Neural cell (in vitro differentiated cells): ENCODE measurements around the gene ATF2. TPM values are rescaled to one million over a fixed set of nuclear protein-coding genes. Genes with fewer than 3 reads are reported as not detected.

Source experiments
- H2AFZ ChIP-seq: fragments of 200-600, 300-800 bp; sonication (generic), shearing (Covaris generic); 2 replicates; pipeline ENCODE4 v1.6.0; 2014; ENCODE audit warnings: low read depth, mild to moderate bottlenecking, antibody characterized with exemption, low read length, moderate library complexity
- H3F3A ChIP-seq: fragments of 200-600 bp; shearing (Covaris generic); 2 replicates; pipeline ENCODE4 v1.6.1; 2016; ENCODE audit warnings: mild to moderate bottlenecking, moderate library complexity, mixed read lengths, antibody characterized with exemption, low read length; ENCODE audit not compliant: insufficient read depth, poor library complexity, severe bottlenecking
- H3K27ac ChIP-seq: fragments of 200-600, 300-800 bp; sonication (generic), shearing (Covaris generic); 2 replicates; pipeline ENCODE4 v1.5.1; 2014; ENCODE audit warnings: mild to moderate bottlenecking, low read length, moderate library complexity
- H3K27me3 ChIP-seq: fragments of 300-800, 200-600 bp; sonication (generic), shearing (Covaris generic); 2 replicates; pipeline ENCODE4 v1.6.0; 2014; ENCODE audit warnings: mild to moderate bottlenecking, low read depth, low read length, moderate library complexity; ENCODE audit not compliant: insufficient read depth
- H3K36me3 ChIP-seq: fragments of 300-800, 200-600 bp; sonication (generic), shearing (Covaris generic); 2 replicates; pipeline ENCODE4 v1.5.1; 2014; ENCODE audit warnings: mild to moderate bottlenecking, antibody characterized with exemption, low read length, moderate library complexity; ENCODE audit not compliant: insufficient read depth
- H3K4me2 ChIP-seq: fragments of 300-800, 200-600 bp; sonication (generic), shearing (Covaris generic); 2 replicates; pipeline ENCODE4 v1.6.0; 2014; ENCODE audit warnings: mild to moderate bottlenecking, low read length
- H3K4me3 ChIP-seq: fragments of 300-800, 200-600 bp; sonication (generic), shearing (Covaris generic); 2 replicates; pipeline ENCODE4 v1.5.1; 2014; ENCODE audit warnings: mild to moderate bottlenecking, low read length, moderate library complexity
- H3K79me2 ChIP-seq: fragments of 200-600 bp; shearing (Covaris generic); replicated peaks from 2 replicates; pipeline ENCODE4 v1.6.0; 2014; ENCODE audit warnings: mild to moderate bottlenecking, low read length, moderate library complexity; ENCODE audit not compliant: insufficient read depth
- H3K9ac ChIP-seq: fragments of 300-800, 200-600 bp; sonication (generic), shearing (Covaris generic); 2 replicates; pipeline ENCODE4 v1.6.1; 2016; ENCODE audit warnings: mild to moderate bottlenecking, low read length, mixed read lengths
- H3K9me2 ChIP-seq: fragments of 200-600 bp; shearing (Covaris generic); 2 replicates; pipeline ENCODE4 v1.6.1; 2016; ENCODE audit warnings: mild to moderate bottlenecking, low read length, mixed read lengths; ENCODE audit not compliant: insufficient read depth
- H3K9me3 ChIP-seq: fragments of 200-600, 300-800 bp; sonication (generic), shearing (Covaris generic); 2 replicates; pipeline ENCODE4 v1.6.1; 2016; ENCODE audit warnings: mild to moderate bottlenecking, mixed run types, low read length, moderate library complexity, mixed read lengths
- H4K20me1 ChIP-seq: fragments of 200-600 bp; shearing (Covaris generic); 2 replicates; pipeline ENCODE4 v1.6.1; 2016; ENCODE audit warnings: mild to moderate bottlenecking, mixed run types; ENCODE audit not compliant: insufficient read depth
- CTCF ChIP-seq: fragments of 450-650 bp; IDR thresholded peaks from 2 replicates; pipeline ENCODE4 v1.5.1; 2014; ENCODE audit warnings: antibody characterized with exemption, mild to moderate bottlenecking, moderate library complexity; ENCODE audit not compliant: poor library complexity, severe bottlenecking
- EP300 ChIP-seq: fragments of 450-650 bp; conservative IDR thresholded peaks from 2 replicates; pipeline ENCODE4 v1.6.1; 2014; ENCODE audit warnings: antibody characterized with exemption, mild to moderate bottlenecking, moderate library complexity; ENCODE audit not compliant: poor library complexity, severe bottlenecking
- EZH2 ChIP-seq: fragments of 200-600, 300-800 bp; shearing (Covaris generic), sonication (generic); IDR thresholded peaks from 2 replicates; pipeline ENCODE4 v1.6.1; 2014; ENCODE audit warnings: antibody characterized with exemption, low read length, borderline replicate concordance, mild to moderate bottlenecking; ENCODE audit not compliant: insufficient read depth, poor library complexity, severe bottlenecking
- MXI1 ChIP-seq: fragments of 450-650 bp; conservative IDR thresholded peaks from 2 replicates; pipeline ENCODE4 v1.6.1; 2014; ENCODE audit warnings: antibody characterized with exemption, mild to moderate bottlenecking; ENCODE audit not compliant: poor library complexity, severe bottlenecking
- POLR2AphosphoS5 ChIP-seq: IDR thresholded peaks from 2 replicates; pipeline ENCODE4 v1.6.1; 2012
- RAD21 ChIP-seq: fragments of 450-650 bp; conservative IDR thresholded peaks from 2 replicates; pipeline ENCODE4 v1.6.1; 2014; ENCODE audit warnings: antibody characterized with exemption, mild to moderate bottlenecking, moderate library complexity
- REST ChIP-seq: IDR thresholded peaks from 2 replicates; pipeline ENCODE4 v1.6.1; 2012; ENCODE audit warnings: borderline replicate concordance
- SMC3 ChIP-seq: fragments of 450-650 bp; conservative IDR thresholded peaks from 2 replicates; pipeline ENCODE4 v1.6.1; 2014; ENCODE audit warnings: antibody characterized with exemption, mild to moderate bottlenecking, moderate library complexity; ENCODE audit not compliant: poor library complexity
- TAF1 ChIP-seq: IDR thresholded peaks from 2 replicates; pipeline ENCODE4 v1.6.1; 2012; ENCODE audit warnings: low read depth
- polyA plus RNA-seq: library from polyadenylated mRNA; depleted of rRNA; stranded (reverse); fragments of >200 nt; gene quantifications from 2 replicates; pipeline ENCODE4 v1.2.3, GENCODE V29; 2014

Gene ATF2
- polyA plus RNA-seq, 1 donor from 2014 or later, result 93.4 TPM

GRCh38 chr2:175195012-175195411, 27.0 kb upstream of the ATF2 start:
- Histone ChIP-seq H4K20me1 (no peaks in the 10 kb centered on the region), H3K9ac (no peak overlapping the region), H3K79me2 (no peaks in the 10 kb centered on the region), H3K4me3 (no peak overlapping the region), H3K9me3 (no peaks in the 10 kb centered on the region), H3K27ac (no peak overlapping the region), H2AFZ (no peak overlapping the region), H3F3A (no peaks in the 10 kb centered on the region), H3K4me2 (no peak overlapping the region), H3K9me2 (no peaks in the 10 kb centered on the region), H3K27me3 (no peaks in the 10 kb centered on the region), H3K36me3 (no peaks in the 10 kb centered on the region)
- TF ChIP-seq TAF1, result no peak
- TF ChIP-seq MXI1, result no peak
- TF ChIP-seq EP300, result no peak
- TF ChIP-seq RAD21, result no peak

GRCh38 chr2:175188761-175189160, 20.8 kb upstream of the ATF2 start:
- Histone ChIP-seq H3K27ac (no peak overlapping the region), H3K9me3 (no peaks in the 10 kb centered on the region), H3K9ac (no peak overlapping the region), H4K20me1 (no peaks in the 10 kb centered on the region), H3K27me3 (no peaks in the 10 kb centered on the region), H3F3A (no peaks in the 10 kb centered on the region), H2AFZ (no peak overlapping the region), H3K9me2 (no peaks in the 10 kb centered on the region), H3K4me2 (no peak overlapping the region), H3K4me3 (no peak overlapping the region), H3K36me3 (no peaks in the 10 kb centered on the region), H3K79me2 (no peaks in the 10 kb centered on the region)
- TF ChIP-seq MXI1 (no peak), EZH2 (no peak), SMC3 (no peak), CTCF (no peak)

- Histone ChIP-seq H3F3A (no peaks in the 10 kb centered on the region), H3K9me2 (no peaks in the 10 kb centered on the region), H3K9me3 (no peaks in the 10 kb centered on the region), H3K9ac (no peak overlapping the region), H3K4me2 (no peak overlapping the region), H3K36me3 (no peaks in the 10 kb centered on the region), H3K79me2 (no peaks in the 10 kb centered on the region), H3K27ac (no peak overlapping the region), H3K27me3 (no peaks in the 10 kb centered on the region), H2AFZ (no peak overlapping the region), H4K20me1 (no peaks in the 10 kb centered on the region), H3K4me3 (no peak overlapping the region)
- TF ChIP-seq RAD21, result no peak
- TF ChIP-seq MXI1, result no peak
- TF ChIP-seq EZH2, result no peak
- TF ChIP-seq POLR2AphosphoS5, result no peak
- no peak for TF ChIP-seq TAF1
- TF ChIP-seq REST, result no peak
Measured at GRCh38 chr2:175187378-175187777, 19.4 kb upstream of the ATF2 start.
